SU-DHL-6 (cell line): ENCODE data around the gene CHCHD3.

Experiments used
- EZH2phosphoT487 ChIP-seq: fragments of 200-600 bp; sonication (generic), shearing (Covaris generic); conservative IDR thresholded peaks from 2 replicates; pipeline ENCODE4 v1.6.1; 2018; ENCODE audit warnings: mild to moderate bottlenecking, antibody characterized with exemption, low read length, moderate library complexity, mixed read lengths
- TF ChIP-seq, protein P1 (sequence below): fragments of 200-600 bp; sonication (generic); IDR thresholded peaks from one replicate; pipeline ENCODE4 v1.5.1; 2017; ENCODE audit warnings: antibody characterized with exemption, mild to moderate bottlenecking, low read length, moderate library complexity; ENCODE audit not compliant: insufficient read depth, poor library complexity, severe bottlenecking

DNA sequence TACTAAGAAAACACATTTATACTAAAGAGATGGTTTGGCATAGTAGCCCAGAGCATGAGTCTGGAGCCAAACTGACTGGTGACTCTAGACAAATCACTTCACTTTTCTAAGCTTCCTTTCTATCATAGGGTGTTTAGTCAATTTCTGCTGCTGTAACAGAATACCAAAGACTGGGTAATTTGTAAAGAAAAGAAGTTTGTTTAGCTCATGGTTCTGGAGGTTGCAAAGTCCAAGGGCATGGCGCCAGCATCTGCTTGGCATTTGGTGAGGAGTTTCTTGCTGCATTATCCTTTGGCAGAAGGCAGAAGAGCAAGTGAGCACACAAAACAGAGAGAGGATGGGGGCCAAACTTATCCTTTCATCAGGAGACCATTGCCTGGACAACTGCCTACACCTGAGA, 146.3 kb downstream of the CHCHD3 start:
- TF ChIP-seq, protein P1, sequence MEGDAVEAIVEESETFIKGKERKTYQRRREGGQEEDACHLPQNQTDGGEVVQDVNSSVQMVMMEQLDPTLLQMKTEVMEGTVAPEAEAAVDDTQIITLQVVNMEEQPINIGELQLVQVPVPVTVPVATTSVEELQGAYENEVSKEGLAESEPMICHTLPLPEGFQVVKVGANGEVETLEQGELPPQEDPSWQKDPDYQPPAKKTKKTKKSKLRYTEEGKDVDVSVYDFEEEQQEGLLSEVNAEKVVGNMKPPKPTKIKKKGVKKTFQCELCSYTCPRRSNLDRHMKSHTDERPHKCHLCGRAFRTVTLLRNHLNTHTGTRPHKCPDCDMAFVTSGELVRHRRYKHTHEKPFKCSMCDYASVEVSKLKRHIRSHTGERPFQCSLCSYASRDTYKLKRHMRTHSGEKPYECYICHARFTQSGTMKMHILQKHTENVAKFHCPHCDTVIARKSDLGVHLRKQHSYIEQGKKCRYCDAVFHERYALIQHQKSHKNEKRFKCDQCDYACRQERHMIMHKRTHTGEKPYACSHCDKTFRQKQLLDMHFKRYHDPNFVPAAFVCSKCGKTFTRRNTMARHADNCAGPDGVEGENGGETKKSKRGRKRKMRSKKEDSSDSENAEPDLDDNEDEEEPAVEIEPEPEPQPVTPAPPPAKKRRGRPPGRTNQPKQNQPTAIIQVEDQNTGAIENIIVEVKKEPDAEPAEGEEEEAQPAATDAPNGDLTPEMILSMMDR: no peak
- no peak for TF ChIP-seq EZH2phosphoT487
